NOMO-1 treated with dmso at 0.1 percent for 144 hours (cell line): ENCODE data around the gene MARK2.

Source experiments
- DNase-seq: peaks from one replicate; lab custom pipeline; 2025; ENCODE audit not compliant: unreplicated experiment; lab: John Stamatoyannopoulos, UW

The MARK2 gene

DNA sequence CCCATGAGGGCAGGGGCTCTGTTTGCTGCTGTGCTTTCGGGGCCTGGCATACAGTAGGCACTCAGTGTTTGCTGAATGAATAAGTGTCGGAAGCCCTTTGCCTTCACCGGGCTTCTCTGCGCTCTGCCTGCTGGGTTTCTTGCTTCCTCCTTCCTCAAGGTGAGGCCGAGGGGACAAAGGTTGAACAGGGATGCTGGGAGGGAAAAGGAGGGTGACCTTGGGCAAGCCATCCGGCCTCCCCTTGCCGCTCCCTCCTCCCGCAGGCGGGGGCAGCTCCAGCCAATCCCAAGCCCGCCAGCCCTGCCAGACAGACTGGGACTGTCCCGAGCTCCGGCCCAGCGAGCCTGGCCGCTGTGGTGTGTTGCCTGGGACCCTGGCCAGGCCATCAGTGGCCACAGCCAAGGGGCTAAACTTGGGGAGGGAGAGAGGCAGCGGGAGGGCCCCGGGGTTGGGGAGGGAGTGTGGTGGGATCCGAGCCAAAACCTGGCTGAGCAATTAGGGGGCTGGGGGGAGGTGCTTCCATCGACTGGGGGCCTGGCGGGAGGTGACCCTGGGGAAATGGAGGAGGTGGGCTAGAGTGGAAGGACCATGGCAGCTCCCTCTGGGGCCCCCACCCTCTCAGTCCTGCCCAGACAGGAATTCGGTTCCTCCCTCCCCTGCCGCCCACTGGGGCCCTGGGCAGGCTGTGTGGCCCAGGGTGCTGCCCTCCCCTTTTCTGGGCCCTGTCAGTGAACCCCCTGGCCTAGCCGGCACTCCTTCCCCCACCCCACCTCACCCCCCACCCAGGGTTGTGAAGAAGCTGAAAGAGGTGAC, 81.4 kb downstream of the MARK2 start:
- no peak for DNase-seq

DNA sequence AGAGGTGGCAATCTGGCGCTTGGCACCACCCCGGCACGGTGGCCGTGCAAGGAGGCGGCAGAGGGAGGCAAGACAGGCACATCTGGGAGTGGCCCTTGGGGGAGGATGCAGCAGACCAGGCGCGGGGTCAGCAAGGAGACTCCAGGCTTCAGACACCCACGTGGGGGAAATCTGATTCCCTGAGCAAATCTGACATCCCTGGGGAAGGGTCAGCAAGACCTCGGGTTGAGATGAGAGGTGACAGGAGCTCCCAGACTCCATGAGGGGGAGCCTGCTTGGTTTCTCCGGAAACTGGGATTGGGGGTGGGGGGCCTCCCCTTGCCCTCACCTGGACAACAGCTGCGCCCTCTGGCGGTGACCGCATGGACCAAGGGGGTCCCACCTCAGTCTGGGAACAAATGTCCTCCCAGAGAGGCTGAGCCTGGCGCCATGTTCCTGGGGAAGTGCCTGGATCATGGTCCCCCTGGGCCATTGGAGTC, 82.1 kb downstream of the MARK2 start:
- DNase-seq: no peak

DNA sequence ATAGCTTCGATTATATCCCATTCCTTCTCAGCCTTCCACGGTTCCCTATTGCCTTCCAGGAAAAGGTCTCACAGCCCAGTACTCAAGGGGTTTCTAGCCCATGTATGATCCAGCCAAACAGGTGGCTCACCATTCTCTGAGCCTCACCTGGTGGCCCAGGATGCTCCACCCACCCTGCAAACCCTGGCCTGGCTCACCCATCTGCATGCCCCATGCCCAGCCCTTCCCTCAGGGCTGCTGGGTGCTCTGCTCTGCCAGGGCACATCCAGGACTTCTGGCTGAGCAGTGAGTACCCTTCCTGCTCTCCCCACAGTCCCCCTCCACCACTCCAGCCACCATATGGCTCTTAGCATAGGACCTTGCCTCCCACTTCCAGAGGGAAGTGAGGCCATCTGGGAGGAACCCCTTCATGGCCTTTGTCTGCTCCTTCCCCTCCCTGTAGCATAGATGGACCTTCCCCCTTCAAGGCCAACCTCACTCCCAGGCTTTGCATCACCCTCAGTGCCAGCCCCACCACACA, 83.8 kb downstream of the MARK2 start:
- no peak for DNase-seq

DNA sequence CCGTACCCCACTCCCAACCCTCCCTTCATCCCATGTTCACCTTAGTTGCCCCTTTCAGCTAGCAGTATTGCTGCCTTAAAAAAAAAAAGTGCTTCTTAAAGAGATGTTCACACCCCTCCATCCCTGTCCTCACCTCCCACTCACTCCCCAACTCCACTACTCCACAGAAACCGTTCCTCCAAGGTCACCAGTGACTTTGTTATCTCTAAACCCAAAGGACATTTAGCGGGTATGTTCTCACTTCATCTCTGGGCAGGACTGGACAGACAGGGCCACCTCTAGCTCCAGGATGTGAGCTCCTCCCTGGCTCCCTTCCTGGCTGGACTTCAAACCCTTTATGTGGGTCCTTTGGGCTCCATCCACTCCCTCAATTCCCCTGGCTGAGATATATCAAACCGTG, 84.4 kb downstream of the MARK2 start:
- DNase-seq: no peak

DNA sequence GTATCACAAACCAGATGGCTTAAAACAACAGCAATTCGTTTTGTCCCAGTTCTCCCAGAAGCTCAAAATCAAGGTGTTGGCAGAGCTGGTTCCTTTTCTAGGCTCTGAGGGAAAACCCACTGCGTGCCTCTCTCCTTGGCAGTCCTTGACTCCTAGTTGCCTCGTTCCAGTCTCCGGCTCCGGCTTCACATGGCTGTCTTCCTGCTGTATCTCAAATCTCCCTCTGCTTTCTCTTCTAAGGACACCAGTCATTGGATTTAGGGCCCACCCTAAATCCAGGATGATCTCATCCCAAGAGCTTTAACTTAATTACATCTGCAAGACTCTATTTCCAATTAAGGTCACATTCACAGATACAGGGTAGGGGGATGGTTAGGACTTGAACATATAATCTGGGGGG, 90.7 kb downstream of the MARK2 start:
- no peak for DNase-seq

DNA sequence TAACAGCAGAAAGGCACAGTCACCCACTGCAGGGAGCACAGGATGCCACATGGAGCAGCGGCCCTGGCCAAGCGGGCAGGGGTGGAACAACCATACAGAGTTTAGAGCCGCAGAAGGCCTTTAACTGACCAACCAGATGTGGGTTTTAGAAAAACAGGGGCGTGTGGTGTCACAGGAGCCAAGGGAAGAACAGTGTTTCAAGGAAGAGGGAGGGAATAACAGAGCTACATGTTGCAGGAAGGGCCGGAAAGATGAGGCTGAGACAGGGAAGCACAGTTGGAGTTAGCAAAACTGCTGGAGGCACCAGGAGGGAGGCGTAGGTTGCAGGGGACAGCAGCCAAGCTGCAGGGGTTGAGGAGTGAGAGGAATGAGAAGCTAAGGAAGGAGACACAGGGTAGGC, 92.1 kb downstream of the MARK2 start:
- DNase-seq: no peak

DNA sequence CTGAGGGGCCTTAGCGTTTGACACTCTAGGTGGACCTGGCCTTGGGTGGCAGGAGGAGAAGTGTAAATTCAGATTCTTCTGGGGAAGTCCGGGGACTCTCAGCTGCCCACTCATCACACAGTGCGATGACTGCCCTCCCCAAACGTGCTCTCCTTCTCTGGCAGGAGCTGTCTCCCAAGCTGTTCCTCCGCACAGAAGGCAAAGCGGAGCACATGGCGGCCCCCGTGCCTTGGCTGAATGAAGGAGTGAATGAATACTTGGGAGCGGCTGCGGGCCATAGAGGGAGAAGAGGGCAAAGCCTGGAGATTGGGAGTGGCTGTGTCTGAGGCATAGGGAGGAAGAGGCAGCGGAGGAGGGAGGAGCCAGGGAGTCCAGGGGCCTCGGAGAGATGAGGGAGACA, 93.0 kb downstream of the MARK2 start:
- DNase-seq: no peak

DNA sequence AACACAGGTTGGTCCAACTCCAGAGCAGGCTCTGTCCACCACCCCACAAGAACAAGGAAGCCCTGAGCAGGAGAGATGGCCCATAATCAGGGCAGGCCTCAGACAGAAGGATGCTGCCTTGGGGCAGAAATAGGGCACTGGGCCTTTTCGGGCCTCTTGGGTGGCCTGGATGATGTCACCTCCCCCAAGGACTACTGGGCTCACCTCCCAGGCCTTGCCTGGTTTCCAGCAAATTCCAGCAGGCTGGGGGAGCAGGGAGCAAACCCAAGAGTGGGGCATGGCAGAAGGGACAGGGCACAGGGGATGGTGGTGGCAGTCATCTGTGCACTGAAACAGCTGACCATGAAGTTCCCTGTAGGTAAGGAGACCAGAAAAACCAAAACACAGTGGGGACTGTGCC, 94.5 kb downstream of the MARK2 start:
- DNase-seq: no peak

DNA sequence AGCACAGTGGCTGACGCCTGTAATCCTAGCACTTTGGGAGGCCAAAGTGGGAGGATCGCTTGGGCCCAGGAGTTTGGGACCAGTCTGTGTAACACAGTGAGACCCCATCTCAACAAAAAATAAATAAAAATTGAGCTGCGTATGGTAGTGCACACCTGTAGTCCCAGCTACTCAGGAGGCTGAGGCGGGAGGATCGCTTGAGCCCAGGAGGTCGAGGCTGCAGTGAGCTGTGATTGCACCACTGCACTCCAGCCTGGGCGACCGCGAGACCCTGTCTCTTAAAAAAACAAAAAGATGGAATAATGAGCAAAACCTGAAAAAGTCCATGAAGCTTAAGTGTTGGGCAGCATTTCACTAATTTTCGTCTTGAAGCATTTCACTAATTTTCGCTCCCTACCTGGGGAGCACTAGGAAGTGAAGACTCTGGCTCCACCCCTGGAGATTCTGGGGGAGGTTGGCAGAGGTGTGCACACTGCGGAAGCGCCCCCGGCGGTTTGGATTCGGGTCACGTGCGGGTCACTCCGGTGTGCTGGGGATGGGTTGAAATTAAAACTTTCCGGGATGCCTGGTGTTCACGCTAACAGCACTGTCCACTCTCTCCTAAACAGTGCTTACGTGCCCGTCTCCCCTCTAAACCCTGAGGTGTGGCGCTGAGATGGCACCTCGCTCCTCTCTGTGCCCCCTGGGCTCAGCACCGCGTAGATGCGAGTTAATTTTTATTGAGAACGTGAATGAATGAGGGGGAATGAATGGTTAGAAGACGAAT, 99.0 kb downstream of the MARK2 start:
- no peak for DNase-seq

DNA sequence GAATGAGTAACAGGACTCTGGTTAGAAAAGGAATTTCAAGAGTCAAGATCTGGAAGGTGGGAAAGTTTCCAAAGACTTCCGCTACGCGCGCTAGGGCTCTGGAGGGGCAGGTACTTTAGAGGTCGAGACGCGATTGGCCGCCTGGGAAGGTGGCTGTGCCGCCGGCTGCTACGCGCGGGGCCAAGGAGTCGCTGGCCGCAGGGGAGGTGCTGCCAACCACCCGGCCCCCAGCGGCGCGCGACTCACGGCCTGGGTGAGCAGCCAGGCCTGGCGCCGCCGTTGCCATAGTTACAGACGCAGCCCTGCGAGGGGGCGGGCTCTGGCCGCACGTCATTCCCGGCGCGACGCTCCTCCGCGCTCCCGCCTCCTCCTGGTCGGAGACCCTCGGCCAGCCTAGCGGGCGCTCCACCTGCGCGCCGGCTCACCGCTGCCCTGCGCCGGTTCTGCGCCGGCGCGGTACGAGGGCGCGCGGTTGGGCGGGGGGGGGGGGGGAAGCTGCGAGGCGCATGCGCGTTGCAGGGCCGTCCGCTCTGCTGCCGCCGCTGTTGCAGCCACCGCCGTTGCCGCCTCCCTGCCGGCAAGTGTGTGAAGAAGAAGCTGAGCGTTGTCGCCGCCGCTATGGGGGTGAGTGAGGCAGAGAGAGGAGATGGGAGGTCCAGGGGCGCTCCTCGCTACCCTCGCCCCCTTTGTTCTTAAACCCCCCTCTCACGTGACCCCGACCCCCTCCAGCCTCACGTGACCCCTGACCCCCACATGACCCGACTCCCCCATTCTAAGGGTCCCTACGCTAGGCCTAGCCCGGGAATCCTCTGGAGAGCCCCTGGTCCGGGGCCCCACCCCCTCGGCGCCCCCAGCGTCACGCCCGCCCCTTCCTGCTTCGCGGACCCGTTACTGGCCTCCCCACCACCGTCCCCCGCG, 99.8 kb downstream of the MARK2 start, which contains the start of gene NAA40:
TSS of gene NAA40 (plus strand) at position 524 of the 918 bp plus-strand sequence. CDS start at position 619, 95 bp downstream.
- peak; percentile 98 for DNase-seq

DNA sequence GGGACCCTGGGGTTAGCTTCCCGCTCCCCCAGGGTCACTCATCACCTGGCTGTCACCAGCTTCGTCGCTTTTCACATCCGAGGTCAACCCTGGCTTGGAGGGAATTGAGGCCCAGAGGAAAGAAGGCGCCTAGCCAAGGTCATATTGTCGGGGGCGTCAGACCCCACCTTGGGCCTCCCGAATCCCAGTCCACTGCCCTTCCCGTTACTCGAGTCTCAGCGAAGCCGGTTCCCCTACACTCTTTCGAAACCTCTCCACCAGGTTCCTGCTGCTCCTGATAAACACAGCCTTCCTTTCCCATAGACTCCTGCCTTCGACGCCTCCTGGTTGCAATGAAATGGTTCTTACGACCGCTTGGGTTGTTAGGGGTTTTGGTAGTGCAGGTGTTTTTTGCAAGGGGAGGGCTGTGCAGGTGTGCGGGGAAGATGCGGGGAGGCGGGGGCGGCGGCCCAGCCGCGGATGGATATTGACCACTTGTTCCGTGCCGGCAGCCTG, 100.5 kb downstream of the MARK2 start:
- DNase-seq: no peak

DNA sequence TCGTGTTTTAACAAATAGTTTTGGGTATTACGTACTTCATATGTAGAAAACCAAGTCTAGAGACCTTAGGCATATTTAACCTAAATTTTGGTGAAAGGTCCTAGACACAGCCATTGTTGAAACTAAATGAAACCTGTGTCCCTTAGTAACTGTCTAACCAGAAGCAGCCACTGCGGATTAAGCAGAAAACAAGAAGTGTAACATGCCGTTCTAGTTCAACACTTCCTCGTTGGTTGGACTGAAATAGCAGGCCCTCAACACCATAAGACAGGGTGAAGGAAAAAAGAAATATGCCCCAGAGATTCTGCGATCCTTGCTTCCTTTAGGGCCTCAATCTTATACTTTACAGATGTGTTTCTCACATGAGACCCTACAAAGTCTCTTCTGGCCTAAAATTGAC, 101.9 kb downstream of the MARK2 start:
- DNase-seq: peak; percentile 72

DNA sequence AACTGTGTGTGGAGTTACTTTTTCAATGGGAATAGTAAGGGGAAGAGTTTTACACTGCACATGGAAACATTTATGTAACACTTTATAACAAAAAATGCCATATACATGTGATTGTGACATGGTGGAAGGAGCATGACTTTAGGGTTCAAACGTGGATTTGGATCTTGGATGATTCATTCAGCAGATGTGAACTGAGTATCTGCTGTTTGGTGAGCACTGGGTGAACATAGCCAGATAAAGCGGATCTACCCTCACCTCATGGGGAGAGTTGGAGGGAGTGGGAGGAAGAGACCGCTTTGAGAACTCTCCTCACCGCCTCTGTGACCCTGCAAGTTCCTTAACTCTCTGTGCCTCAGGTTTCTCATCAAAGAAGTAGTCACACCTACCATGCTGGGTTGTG, 103.0 kb downstream of the MARK2 start:
- DNase-seq: no peak

DNA sequence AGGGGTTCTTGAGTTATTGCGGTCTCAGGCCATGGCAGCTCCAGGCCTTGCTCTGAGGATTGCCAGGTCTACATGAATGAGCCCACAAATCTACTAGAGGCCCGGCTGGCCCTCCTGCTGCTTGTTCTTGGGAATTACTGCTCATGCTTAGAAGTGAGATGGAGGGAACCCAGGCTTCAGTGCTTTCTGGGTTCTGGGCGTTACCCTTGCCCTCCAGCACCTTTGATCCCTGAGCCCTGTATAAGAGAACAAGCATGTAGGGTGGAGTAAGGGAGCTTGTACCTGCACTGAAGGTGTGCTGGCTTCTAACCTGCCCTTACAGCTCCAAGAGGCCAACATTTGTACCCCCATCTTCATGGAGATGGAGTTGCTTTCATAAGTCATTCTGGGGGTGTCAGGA, 103.9 kb downstream of the MARK2 start:
- DNase-seq: no peak

DNA sequence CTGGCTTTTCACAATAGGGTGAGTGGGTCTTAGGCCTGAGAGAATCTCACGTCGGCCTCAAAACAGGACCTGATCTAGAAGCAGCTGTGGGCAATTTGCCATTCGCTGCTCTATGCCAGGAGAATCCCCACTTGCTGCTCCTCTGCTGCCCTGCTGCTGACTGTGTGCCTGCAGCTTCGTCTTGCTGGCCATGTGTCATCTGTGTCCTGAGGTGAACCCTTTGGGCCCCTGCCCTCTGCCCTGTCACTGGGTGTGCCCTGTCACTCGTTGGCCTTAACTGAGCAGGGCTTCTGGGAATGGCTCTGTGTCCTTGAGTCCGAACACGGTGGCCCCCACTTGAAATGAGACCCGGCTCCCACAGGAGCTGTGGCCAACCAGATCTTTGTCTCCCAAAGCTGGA, 106.1 kb downstream of the MARK2 start:
- no peak for DNase-seq

DNA sequence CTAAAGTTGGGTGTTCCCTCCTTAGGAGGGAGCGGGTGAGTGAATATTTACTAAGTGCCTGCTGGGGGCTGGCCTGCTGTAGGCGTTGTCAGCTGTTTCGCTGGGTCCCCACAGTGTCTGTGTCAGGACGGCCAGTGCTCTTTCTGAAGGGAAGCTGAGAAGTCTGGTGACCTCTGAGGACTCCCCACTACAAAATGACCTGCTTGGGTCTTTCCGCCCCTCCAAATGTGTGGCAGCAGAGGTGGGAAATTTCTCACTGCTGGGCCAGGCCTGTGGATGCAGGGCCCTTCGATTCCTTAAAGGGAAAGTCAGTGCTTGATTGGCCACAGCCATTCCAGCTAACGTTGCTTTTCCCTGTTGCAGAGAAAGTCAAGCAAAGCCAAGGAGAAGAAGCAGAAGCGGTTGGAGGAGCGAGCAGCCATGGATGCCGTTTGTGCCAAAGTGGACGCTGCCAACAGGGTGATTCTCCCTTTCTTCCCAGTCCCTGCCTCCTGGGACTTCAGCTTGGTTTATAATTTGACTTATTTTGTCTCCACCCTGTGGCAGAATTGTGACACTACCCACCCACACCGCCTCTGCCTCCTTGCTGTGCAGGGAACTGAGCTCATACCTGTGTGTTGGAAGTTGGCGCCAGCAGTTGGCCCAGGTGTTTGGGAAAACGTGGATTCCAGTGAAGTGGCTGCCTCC, 106.7 kb downstream of the MARK2 start:
- DNase-seq: no peak

DNA sequence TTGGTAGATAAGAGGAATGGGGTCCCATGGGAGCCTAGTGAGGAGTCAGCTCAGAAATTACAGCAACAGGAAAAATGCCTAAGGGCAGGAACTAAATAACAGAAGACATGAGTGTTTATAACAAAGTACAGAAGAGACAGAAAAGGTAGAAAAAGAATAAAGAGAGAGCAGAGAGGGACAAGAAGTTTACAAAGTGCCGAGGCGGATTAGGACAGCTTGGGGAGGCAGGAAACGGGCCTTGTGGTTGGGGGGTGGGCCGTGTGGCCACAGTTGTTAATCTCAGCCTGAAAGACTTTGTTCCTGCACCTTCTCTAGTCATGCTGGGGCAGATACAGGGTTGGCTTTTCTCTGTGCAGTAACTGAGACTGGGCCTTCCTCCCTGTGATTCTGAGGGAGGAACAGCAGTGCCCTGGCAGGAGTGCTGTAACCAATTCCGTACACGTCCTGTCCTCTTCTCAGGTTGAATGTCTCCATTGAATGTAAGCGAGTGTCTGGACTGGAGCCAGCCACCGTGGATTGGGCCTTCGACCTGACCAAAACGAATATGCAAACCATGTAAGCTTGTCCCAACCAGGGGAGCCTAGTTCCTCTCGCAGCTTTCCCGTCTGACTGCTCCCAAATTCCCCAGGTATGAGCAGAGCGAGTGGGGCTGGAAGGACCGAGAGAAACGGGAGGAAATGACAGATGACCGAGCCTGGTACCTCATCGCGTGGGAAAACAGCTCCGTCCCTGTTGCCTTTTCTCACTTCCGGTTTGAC, 113.0 kb downstream of the MARK2 start:
- DNase-seq: no peak

DNA sequence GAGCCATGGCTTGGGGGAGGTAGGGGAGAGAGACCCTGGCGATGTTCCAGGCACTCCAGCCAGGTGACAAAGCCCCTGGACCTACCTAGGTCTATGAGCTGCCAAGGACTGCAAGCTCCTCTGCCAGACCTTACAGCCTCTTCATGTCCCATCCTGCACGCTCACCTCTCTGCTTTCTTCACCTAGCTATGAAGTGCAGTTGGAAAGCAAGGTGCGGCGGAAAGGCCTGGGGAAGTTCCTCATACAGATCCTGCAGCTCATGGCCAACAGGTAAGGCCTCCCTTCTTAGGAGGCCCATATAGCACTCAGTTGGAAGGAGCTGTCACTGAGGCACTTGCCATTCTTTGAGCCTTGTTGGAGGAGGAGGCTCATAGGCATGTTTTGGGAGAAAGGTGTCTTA, 113.7 kb downstream of the MARK2 start:
- DNase-seq: no peak

DNA sequence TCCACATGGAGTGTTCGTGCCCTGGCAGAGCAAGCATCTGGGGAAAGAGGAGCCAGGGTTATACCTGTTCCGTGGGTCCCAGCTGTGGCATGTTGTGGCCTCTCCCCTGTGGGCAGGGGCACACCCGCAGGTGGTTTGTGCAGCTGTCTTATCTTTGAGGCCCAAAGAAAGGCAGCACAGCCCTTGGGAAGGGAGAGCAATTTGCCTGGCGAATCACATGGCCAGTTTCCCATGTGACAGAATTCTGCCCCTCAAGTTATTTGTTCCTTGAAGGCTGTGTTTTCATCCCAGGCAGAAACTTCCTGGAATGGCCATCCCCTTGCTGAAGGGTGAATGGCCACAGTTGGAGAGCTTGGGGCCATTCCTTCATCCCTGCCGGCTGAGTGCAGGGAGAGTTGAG, 119.1 kb downstream of the MARK2 start:
- DNase-seq: no peak
